ENCODE results near the gene CDC16.

DNA sequence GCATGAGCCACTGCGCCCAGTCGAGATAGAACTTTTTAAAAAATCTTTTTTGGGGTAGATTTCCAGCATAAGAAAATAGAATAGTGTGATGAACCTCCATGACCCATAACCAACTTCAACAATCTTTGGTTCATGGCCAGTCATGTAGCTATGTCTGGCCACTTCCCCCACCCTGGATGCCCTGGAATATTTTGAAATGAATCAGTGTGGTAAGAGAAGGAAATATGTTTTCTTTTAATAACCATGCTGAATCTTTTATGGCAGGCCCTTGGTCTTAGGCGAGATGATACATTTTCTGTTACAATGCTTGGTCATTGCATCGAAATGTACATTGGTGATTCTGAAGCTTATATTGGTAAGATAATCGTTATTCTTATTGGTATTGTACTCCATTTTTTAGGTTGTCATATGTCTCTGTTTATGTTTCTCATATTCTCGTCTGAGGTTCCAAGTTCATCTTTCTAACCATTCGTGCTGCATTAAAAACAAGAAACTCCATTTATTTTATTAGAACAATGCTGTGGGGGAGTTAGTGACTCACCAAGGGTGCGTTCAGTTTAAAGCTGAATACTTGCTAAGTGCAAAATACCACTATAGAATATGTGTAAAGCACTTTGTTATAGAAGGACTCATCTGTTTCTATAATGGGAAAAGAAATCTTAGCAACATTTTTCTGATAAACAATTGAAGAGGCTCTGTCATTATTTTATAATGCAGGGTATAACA lies 30.4 kb downstream of the CDC16 start:
- TF ChIP-seq, protein P1, sequence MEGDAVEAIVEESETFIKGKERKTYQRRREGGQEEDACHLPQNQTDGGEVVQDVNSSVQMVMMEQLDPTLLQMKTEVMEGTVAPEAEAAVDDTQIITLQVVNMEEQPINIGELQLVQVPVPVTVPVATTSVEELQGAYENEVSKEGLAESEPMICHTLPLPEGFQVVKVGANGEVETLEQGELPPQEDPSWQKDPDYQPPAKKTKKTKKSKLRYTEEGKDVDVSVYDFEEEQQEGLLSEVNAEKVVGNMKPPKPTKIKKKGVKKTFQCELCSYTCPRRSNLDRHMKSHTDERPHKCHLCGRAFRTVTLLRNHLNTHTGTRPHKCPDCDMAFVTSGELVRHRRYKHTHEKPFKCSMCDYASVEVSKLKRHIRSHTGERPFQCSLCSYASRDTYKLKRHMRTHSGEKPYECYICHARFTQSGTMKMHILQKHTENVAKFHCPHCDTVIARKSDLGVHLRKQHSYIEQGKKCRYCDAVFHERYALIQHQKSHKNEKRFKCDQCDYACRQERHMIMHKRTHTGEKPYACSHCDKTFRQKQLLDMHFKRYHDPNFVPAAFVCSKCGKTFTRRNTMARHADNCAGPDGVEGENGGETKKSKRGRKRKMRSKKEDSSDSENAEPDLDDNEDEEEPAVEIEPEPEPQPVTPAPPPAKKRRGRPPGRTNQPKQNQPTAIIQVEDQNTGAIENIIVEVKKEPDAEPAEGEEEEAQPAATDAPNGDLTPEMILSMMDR (IDR thresholded peaks at IDR 0.05) = no peak
- no peak for TF ChIP-seq EZH2 (IDR thresholded peaks at IDR 0.05; ENCODE audit: borderline replicate concordance, insufficient read depth, low read depth, low read length, poor library complexity, severe bottlenecking)

All from B cell (primary cell).